HG03520 (cell line): Measurements from ENCODE around the gene IFRD2.

Experiments
- ATAC-seq: cut with Tn5 transposase; IDR thresholded peaks from one replicate; pipeline ENCODE4 v1.9.1; 2021; ENCODE audit warnings: mild to moderate bottlenecking, moderate library complexity; ENCODE audit not compliant: unreplicated experiment

IFRD2 gene, protein sequence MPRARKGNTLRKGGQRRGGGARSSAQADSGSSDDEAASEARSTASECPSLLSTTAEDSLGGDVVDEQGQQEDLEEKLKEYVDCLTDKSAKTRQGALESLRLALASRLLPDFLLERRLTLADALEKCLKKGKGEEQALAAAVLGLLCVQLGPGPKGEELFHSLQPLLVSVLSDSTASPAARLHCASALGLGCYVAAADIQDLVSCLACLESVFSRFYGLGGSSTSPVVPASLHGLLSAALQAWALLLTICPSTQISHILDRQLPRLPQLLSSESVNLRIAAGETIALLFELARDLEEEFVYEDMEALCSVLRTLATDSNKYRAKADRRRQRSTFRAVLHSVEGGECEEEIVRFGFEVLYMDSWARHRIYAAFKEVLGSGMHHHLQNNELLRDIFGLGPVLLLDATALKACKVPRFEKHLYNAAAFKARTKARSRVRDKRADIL

DNA sequence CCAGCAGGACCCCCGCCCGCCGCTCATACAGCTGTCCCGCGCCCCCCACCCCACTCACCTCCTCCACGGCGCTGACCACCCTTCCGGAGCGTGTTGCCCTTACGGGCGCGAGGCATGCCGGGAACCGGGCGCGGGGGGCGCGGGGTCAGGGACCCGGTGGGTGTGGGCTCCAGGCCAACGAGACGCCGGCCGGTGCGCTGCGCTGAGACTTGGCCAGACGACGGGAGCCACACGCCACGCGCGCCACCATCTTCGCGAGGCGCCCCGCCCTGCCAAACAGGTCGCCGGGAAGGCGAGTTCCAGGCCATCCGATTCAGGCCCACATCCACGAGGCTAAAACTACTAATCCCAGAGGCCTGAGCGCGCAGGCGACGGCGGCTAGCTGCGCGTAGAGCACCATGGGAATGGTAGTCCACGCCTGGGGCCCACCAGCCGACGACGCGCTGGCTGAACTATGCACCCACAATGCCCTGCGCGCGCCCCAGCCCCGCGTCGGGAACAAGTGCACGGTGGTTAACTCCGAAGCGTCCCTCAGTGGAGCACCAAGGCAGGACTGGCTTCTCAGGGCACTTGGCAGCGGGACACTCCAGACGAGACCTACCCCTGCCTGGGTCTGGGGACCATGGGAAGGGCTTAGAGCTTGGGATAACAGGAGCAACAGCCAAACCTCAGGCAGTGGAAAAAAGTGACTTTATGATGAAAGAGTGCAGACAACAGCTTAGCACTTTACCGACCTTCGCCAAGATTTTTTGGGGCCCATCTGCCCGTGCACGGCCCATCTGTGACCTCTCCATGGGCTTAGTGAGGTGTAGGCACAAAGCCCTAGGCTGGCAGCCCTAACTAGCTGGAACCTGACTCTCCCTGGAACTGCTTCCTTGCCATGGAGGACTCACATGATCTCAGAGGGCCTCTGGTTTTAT is at the start of gene IFRD2:
Gene IFRD2 (minus strand): TSS at position 271 of the 920 bp plus-strand sequence. CDS start 155 bp downstream, at position 116.
- peak; percentile 91 for ATAC-seq

DNA sequence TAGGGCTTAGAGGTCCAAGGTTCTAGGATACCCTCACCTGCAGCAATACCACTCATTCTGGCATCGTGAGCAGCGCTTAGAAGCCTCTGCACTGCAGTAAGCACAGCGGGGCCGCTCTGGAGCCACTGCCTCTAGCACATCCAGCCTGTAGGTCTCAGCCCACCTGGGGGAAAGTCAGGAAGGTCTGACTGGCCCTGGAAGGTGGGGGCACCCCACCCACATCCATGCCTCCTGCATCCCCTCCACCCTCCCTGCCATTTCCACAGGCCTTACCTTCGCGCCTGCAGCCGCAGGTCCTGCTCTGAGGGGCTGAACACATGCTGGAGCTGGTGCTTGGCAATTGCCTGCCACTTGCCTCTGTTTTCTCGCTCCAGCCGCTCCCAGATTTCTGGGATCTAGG is 49.3 kb upstream of the IFRD2 start:
- ATAC-seq: no peak

DNA sequence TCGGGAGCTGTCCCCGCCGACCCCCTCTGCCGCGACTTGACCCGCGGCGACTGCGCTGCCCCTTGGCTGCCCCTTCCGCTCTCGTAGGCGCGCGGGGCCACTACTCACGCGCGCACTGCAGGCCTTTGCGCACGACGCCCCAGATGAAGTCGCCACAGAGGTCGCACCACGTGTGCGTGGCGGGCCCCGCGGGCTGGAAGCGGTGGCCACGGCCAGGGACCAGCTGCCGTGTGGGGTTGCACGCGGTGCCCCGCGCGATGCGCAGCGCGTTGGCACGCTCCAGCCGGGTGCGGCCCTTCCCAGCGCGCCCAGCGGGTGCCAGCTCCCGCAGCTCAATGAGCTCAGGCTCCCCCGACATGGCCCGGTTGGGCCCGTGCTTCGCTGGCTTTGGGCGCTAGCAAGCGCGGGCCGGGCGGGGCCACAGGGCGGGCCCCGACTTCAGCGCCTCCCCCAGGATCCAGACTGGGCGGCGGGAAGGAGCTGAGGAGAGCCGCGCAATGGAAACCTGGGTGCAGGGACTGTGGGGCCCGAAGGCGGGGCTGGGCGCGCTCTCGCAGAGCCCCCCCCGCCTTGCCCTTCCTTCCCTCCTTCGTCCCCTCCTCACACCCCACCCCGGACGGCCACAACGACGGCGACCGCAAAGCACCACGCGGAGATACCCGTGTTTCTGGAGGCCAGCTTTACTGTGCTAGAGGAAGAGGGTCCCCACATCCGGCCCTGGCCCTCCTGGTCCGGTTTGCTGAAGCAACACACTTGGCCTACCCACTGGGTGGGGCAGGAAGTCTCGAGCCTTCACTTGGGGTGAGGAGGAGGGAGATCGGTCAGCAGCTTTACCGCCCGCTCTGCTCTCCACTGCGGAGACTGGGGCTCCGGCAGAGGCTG is 48.5 kb upstream of the IFRD2 start, which contains the start of gene RASSF1:
Gene RASSF1 (minus strand): TSS at position 389 of the 882 bp plus-strand sequence. CDS start 31 bp downstream, at position 358.
- ATAC-seq: no peak

DNA sequence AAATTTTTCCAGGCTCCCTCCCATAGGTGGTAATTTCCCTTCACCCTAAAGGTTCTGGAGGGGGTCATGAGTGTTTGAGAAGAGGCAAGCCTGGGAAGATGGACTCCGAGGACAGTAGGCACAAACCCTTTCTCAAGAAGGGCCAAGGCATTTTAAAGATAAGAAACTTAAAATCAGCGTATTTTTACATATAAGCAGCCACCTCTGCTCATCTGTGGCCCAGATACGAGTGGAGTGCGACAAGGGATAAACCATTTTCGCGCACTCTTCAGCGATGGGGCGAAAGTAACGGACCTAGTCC is 47.9 kb upstream of the IFRD2 start:
- ATAC-seq: no peak

DNA sequence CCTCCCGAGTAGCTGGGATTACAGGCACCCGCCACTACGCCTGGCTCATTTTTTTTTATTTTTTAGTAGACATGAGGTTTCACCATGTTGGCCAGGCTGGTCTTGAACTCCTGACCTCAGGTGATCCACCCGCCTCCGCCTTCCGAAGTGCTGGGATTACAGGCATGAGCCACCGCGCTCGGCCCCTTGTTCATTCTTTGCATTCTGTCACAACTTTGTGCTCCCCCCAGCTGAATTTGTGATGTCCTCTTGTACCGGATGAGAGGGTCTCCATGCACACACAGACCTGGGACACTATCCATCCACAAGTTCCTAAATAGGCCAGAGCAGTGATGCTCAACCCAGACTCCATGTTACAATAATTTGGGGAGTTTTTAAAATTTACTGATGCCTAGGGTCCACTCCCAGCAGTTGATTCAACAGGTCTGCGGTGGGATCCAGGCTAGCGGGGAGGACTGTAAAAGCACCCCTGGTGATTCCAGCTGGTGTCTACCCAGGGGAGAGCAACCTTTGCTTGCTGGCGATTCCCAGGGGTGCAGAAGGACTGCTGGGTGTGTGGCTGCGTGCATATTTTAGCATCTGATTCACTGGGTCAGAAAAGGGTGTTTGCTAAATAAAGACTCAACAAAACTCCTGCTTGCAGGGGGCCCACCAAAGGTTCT is 47.4 kb upstream of the IFRD2 start:
- no peak for ATAC-seq

DNA sequence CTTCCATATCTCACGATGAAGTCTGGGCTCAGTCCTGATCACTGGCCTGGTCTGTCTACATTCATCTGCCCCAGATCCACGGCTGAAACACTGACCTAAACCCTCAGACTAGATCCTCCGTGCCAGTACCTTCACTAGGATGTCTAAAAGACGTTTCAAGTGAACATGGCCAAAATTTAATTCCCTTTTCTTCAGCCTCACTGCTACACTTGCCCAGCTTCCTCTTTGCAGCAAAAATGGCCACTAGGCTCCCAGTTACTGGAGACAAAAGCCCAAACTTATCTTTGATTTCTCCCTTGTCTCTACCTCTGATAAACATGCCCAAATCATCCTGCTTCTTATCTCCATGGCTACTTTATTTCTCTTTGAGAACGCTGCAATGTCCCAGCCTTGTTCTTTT is 46.7 kb upstream of the IFRD2 start:
- ATAC-seq: no peak

DNA sequence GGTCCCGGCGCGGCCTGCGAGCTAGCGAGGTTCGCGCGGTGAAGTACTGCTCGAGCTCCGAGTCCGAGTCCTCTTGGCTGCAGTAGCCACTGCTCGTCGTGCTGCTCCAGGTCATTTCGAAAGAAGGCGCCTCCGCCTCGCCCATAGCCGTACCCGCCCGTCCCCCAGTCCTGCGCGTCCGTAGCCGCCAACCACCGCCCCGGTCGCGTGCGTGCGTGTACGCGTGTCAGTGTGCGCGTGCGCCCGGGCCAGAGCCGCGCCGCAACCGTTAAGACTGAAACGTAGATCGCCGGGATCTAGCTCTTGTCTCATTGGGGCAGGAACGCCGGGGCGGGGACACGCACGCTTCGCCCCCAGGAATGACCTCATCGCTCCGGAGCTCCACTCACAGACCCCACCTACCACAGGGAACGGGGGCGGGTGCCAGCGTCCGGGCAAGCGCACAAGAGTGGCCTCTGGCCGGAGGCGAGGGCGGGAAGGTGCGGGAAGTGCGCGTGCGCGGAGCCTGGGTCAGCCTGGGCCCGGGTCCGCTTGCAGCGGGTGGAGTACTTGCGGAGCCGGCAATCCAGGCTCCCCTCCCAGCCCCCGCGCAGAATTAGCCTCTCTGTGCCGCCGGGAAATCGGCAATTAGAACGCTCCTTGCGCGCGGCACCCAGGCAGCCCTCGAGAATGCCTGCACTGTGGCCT is 45.1 kb upstream of the IFRD2 start:
- peak; percentile 67 for ATAC-seq

DNA sequence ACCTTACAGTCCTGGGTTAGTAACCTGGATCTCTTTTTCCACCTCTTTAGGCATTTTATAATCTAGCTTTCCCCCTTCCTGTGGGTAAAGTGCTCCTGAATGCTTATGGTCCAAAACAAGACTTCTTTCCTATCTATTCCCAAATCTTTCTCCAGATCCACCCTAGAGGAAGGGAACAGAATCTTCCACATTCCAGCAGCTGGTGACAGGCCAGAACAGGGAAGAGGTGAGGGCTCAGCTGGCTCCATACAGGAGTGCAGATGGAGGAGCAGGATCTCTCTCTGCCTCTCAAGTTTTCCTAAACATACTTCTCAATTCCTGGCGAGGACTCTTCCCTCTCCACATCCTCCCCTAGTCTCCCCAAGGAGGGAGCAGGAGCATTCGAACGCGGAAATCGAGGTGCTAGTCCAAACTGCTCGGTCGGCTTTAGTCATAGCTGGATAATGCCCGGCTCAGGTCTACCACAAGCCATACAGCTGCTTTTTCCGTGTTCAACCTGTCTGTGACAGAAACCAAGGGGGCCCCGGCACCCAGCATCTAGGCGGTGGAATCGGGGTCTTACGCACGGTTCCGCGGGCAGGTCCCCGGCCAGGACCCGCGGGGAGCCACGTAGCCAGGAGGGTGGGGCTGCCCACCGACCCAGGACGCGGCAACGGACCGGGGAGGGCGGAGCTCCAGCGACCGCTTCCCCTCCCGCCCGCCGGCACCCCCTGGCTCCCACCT is 44.4 kb upstream of the IFRD2 start:
- peak; percentile 28 for ATAC-seq

DNA sequence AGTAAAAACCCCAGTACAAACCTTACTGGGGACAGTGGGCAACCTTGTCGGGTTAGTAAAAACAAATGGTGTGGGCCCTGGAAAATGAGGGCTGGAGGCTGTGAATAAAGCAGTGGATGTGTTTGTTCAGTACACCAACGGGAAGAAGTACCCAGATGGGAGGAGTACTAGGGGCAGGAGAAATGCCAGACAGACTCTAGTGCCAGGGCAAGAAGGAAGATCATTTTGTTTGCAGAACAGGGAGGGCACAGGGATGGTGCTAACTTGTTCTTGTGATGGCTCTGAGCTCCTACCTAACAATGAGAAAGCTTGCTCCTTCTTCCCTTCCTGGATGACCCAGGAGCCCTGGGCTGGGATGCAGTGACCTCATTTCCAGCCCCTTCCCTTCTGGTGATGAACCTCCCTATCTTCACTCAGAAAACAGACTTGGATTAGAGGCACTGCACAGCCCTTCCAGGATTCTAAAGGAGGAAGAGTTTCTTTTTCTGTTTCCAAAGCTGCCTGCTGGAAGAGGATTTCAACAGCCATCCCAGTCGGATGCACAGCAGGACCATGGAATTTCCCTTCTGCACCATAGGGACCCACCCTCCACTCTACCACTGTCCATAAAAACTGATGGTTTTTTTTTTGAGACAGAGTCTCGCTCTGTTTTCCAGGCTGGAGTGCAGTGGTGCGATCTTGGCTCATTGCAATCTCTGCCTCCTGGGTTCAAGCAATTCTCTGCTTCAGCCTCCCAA is 42.3 kb upstream of the IFRD2 start:
- ATAC-seq: no peak

DNA sequence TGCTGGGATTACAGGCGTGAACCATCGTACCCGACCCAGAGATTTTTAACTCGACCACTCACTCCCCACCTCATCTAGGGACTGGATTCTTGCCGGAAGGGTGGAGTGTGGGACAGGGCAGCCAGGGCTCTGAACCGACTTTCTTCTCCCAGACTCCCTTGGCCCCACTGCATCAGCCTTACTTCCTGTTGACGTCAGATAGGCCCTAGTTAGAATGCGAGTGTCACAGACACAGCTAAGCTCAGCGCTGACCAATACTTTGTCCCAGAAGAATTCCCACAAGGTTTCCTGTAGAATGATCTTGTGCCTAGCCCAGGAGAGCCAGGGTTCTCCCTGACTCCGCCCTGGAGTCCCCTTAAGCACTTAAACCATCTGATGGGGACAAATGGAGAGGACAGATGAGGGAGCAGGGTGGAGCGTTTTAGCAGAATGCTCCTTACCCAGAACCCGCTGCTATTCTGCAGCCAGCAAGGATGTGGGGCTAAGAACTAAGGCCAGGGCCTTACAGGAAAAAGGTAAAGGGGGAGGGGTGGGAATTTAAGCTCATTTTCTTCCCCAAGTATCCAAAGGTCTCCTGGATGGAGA is 41.6 kb upstream of the IFRD2 start:
- no peak for ATAC-seq

DNA sequence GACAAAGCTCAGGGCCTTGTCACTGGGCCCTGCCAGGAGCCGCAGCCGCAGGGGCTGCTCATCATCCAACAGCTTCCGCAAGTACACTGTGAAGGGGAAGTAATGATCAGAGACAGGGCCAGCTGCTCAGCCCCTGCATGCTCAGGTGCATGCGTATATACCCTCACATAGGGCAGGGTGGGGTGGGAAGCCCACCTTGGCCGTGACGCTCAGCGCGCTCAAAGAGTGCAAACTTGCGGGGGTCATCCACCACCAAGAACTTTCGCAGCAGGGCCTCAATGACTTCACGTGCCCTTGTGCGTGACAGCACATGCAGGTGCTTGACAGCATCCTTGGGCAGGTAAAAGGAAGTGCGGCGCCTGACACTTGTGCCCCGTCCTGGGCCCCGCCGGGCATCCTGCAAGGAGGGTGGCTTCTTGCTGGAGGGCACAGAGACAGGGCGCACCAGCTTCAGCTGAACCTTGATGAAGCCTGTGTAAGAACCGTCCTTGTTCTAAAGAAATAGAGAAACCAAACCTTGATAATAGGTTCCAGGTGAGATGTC is 39.2 kb upstream of the IFRD2 start:
- ATAC-seq: no peak

DNA sequence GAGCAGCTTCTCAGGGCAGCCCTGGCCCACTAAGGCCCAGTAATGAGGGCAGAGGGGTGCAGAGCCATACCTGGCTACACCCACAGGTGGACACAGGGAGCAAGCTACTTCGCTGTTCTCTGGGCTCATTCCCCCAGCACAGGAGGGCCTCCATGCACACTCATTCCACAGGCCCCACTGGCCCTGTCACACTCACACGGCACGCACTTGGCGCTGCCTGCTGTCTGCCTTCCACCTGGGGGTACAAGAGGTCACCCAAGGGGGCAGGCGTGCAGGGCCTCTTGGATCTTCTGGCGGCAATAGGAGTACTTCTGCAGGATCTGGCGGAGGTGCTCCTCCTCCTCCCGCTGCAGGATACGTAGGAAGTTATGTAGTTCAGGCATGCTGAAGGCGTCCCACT is 38.1 kb upstream of the IFRD2 start:
- ATAC-seq: no peak

DNA sequence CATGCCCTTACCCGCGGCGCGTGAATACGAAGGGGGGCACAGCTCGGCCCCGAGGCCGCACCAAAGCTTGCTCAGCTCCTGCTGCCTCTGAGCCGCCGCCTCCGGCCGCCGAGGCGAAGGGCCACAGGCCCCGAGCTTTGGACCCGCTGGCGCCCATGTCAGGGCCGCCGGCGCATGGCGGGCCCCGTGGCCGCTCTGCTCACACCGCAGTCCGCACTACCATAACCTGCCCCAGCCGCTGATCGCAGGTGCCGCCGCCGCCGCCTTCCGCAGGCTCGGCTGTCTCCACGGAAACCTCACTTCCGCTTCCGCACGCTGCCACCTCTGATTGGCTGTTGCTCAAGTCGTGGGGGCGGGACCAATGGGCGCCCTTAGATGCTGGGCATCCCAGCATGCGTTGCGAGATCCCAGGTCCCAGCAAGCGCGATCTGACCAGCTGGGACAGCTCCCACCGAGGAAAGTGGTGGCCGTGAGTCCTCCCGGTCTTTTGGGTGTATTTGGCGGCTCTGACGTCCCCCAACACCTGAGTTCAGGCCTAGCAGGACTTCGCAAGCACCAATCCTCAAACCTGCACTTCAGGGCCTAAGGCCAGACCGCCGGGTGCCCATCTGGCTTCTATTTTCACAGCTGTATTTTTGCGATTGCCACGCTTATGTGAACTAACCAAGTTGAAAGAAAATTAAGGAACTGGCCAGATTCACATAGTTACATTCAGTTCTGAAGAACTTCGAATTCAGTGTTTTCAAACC is 35.9 kb upstream of the IFRD2 start, which contains the start of gene TUSC2:
Gene TUSC2 (minus strand): TSS at position 281 of the 749 bp plus-strand sequence. CDS start 124 bp downstream, at position 157.
- peak; percentile 72 for ATAC-seq

DNA sequence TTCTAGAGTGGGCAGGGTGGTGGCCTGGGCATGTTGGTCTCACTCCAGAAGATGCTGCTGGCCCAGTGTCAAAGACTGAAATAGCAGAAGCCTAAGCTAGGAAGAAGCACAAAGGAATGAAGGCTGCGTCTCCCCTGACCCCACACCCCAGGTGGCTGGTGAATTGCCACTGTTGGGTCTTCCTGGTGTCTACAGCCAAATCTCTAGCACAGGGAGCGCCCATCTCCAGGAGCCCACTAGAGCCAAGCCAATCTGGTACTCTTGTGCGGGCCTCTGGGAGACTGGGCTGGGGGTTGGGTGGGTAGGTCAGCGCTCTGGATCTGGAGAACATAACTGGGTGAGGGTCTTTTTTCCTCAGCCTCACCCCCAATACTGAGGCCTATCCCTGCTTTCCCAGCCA is 34.9 kb upstream of the IFRD2 start:
- no peak for ATAC-seq

DNA sequence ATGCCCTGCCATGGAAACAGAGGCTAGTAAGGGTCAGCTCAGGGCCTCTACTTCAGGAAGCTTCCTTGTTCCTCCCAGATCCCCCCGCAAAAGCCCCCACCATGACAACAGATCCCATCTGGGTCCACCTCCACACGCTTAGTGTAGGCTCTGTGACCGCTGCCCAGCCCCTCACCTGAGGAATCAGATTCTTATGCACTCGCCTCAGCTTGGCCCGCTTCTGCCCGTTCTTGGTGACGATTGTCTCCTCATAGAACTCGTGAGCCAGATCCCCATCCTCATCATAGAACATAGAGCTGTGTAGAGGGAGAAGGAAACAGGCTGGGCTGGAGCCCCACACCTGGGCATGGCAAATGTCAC is 33.9 kb upstream of the IFRD2 start:
- ATAC-seq: no peak

DNA sequence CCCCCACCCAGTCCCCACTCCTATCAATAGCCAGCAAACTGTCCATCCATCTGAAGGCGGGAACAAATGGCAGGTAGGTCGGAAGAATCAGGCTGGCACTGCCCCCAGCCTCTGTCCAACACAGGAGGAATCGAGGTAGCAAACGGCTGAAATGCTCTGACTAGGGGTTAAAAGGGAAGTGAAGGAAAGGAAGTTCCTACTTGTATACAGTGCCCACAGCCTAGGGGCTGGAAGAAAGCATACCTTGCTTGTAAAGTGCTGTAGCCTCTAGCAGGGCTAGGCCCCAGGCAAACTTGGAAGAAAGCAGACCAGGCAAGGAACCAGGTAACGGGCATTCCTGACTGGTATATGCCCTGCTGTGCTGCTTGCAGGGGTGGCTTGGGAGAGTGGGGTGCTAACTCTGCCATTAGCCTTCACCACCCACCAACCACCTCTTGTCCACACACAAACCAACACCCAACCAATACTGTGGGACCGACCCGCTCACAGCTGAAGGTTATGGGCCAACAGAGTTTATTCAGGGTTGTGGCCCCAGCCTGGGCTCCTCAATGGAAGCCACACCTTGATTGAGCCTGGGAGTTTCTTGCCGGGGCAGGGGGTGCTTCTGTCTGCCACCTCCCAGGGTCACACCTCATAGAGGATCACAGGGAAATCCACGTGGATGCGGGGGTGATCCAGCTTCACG is 33.4 kb upstream of the IFRD2 start:
- ATAC-seq: no peak

DNA sequence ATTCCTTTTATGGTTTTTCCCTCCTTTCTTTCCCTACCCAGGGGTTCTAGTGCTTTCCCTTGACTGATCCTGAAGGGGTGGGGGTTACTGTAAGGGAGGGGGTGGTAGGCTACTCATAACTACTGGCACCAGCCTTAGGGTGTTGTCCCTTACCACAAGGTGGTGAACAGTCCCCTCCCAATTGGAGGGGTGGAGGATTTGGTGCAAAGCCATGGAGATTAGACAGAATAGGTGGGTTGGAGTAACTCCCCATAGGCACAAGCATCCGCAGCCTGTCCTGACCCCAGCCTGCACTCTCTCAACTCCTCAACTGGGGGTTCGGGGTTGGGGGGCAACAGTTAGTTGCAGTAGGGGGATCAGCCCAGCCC is 32.9 kb upstream of the IFRD2 start:
- no peak for ATAC-seq
